Measurements from ENCODE around the gene TOGARAM2.

Gene TOGARAM2

DNA sequence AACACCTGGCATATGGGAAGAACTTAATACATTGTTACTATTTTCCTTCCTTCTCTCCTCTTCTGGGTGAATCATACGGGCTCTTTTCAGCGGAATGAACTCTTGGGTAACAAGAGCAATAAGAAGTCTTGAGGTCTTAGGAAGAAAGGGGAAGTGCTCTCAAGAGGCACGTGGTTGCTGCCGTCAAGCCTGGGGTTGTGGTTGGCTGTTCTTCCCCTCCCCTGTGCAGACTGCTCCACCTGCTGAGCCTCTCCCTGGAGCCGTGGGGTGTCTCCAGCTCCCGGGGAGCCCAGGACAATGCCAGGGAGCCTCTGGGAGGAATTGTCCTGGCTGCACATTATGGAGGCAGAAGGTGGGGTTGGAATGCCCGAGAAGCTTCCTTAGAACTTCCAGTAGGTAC, 19.4 kb downstream of the TOGARAM2 start:
- no peak for DNase-seq

DNA sequence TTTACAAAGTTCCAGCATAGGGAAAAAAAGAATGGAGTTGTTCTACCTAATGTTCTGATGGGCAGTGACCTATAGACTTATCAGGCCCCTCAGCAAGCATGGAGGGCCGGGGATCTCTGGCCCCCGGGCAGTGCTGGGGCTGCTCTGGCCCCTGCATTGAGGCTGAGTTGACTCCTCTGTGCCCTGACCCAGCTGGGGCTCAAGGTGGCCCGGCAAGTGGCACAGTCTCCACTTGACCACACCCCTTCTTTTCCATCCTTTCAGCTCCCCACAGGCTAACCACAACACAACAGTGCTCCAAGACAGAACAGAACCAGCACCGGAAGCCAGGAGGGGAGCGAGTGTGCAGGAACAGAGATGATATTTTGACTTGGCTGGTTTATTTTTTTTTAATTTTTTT, 19.9 kb downstream of the TOGARAM2 start:
- DNase-seq: no peak

DNA sequence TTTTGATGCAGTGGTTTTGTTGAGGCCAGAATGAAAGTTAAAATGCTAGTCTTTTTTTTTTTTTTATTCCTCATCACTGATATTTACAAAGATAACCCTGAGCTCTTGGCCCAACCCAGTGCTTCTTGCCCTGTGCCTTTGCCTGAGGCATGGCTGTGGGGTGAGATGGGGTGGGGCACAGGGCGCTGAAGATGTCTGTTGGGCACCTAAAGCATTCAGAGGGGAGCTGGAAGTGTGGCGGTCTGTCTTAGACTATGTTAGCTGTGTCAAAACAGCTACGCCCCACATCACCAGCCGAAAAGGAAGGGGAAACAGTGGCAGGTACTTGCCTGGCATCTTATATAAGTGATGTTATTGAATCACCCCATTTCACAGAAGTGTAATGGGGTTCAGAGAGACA, 20.7 kb downstream of the TOGARAM2 start:
- no peak for DNase-seq

DNA sequence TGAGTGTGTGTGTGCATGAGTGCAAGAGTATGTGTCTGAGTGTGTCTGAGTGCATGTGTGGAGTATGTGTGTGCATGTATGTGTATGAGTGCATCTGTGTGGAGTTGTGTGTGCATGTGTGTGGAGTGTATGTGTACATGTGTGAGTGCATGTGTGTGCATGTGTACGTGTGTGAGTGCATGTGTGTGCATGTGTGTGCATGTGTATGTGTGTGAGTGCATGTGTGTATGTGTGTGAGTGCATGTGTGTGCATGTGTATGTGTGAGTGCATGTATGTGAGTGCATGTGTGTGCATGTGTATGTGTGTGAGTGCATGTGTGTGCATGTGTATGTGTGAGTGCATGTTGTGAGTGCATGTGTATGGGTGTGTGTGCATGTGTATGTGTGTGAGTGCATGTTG, 23.7 kb downstream of the TOGARAM2 start:
- no peak for DNase-seq

DNA sequence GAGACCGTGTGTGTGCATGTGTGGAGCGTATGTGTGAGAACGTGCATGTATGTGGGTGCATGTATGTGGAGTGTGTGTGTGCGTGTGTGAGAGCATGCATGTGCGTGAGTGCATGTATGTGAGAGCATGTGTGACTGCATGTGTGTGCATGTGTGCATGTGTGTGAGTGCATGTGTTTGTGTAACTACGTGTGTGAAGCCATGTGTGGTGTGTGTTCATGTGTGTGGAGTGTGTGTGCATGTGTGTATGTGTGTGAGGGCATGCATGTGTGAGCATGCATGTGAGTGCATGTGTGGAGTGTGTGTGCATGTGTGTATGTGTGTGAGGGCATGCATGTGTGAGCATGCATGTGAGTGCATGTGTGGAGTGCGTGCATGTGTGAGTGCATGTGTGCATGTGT, 24.2 kb downstream of the TOGARAM2 start:
- no peak for DNase-seq

DNA sequence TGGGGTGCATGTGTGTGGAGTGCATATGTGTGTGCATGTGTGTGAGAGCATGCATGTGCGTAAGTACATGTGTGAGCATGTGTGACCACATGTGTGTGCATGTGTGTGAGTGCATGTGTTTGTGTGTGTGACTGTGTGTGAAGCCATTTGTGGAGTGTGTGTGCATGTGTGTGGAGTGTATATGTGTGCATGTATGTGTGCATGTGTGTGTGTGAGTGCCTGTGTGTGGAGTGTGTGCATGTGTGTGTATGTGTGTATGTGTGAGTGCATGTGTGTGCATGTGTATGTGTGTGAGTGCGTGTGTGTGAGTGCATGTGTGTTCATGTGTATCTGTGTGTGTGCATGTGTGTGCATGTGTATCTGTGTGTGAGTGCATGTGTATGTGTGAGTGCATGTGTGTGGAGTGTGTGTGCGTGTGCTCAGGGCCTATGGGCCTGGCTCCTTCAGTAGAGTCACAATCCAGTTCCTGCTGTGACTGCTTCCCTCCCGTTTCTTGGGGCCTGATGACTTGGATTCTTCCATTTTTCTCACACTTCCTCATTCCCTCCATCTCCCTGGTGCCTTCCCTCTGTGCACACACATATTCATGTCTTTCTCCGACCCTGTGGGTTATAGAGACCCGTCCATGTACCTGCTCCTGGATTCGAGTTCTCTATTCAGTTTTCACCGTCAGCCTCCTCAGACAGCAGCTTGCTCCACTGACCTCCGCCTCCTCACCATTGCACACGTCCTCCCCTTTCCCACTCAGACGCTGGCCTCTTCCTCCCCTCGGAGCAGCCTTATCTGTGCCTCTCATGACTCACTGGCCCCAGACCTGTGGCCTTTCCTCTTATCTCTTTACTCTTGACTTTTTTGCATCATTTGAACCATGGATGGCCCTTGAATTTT, 25.2 kb downstream of the TOGARAM2 start:
- no peak for DNase-seq

DNA sequence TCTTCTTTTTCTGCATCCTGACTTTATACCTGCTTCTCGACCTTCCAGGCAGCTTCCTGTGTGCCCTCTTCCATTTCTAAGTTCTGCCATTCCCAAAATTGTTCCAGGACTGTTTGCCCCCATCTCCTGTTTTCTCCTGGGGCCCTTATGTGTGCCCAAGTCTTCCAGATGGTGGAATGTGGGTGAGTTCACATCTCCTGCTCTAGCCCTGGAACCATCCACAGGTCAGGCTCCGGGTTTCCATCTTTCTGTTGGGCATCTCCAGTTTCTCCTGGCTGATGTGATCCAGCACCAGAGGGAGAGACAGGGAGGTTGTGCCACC, 25.8 kb downstream of the TOGARAM2 start:
- DNase-seq: no peak

DNA sequence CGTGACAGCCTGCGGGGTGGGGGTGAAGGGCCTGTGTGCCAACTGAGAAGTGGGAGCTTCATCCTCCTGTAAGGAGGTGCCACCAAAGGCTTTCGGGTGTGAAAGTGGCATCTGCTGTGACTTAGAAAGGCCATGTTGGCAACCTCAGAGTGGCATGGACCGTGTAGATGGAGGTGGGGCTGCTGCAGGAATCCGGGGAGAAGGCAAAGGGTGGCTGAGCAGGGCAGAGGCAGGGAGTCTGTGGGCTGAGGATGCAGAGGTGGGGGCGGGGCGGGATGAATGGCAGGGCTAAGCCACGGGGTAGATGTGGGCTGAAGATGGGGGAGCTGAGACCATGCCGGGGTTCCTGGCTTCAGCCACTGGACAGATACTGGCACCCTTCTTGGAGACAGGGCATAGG, 28.2 kb downstream of the TOGARAM2 start:
- no peak for DNase-seq

DNA sequence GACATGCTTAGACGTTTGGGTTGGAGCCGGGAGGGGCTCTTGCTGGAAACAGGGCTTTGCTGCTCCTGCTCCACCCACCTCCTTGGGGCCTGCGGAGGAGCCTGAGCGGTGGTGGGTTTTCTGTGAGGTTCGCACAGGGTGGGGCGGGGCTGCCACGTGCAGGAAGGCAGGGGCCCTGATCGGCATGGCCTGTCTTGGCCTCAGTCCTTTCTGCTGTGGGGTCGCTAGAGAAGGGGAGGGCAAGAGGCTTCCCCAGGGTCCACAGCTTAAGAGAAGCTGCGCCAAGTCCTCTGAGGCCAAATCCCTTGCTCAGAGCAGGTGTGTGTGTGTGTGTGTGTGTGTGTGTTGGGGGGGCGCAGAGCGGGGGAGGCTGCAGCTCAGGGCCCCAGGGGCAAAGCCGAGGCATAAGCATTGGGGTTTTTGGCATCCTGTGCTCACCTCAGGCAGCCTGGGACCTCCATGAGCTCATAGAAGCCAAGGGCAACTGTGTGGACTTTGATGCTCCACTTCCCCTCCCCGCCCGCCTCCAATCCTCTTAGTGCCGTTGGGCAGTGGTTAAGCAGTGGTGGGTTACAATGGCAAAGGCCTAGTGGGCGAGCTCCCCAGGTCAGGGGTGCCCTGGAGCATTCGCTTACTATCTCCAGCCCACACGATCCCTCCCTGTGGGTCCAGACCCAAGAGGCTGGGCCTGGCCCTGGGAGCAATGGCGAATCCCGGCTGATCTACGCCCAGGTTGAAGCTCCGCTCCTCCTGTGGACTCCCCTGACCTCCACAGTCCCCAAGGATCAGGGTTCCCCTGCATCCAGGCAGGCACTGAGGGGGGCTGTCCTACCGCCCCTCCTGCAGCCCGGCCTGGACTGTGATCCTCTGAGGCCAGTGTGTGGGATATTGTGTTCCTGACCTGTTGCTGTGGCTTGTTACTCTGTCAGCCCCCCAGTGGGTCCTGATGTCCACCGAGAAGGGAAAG, 28.9 kb downstream of the TOGARAM2 start:
- DNase-seq: no peak

DNA sequence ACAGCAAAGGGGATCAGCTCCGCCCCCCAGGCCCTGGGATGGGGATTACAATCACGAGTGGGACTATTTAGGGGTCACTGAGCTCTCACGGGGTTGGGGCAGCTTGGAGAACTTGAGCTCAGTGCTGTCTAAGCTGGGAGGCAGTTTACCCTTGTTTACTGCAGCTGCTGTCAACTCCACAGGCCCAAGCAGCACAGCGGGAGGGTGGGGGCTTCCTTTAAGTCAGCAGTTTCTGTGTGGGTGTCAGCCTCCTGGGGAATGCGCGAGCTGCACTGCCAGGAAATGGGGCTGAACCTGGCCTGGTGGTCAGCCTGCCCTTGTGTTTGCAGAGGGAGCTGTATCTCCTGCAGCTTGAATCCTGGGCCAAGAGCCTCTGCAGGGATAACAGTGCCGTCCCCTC, 29.8 kb downstream of the TOGARAM2 start:
- peak; percentile 45 for DNase-seq

DNA sequence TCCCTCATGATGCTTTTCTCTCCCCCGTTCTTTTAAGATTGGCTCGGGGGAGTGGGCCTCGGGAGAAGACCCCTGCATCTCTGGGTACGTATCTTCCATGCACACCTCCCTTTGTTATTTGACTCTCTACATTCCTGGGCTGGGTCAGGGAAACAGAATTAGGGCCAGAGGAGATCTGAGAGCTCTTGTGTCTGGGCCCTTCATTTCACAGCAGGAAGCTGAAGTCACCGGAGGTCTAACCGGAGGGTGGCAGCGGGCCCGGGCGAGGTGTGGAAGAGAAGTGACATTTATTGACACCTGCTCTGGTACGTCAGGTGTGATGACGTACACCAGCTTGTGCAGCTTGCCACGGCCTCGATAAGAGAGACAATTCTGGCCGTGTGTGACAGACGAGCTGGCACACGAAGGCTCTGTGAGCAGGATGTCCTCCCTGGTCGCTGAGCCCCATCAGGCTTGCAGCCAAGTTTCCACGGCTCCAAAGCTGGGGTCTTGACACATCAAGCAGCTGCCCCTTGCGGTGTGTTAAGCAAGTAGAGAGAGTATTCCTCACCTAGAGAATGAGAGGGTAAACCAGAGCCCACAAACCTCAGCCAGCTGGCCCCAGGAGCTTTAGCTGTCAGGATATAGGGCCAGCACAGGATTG, 30.4 kb downstream of the TOGARAM2 start:
- DNase-seq: peak; percentile 43

DNA sequence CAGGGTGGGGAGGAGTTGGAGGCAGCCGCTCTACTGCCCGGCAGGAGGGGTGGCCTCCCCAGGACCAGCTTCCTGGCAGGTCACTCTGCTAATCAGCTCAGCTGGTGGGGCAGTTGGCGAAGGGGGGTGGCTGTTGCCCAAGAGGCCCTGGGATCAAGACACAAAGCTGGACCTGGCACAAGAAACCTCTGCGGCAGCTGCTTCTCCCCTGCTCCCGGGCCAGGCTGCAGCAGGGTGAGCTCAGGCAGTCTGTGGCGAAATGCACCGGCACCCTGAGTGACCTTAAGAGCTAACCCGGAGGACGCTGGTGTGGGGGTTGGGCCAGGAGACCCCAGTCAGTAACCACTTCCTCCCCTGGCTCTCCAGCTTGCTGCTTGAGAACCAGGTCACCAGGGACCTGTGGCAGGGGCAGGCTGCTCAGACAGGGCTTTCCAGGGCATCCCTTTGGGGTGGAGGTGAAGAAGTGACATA, 31.1 kb downstream of the TOGARAM2 start:
- peak; percentile 52 for DNase-seq

DNA sequence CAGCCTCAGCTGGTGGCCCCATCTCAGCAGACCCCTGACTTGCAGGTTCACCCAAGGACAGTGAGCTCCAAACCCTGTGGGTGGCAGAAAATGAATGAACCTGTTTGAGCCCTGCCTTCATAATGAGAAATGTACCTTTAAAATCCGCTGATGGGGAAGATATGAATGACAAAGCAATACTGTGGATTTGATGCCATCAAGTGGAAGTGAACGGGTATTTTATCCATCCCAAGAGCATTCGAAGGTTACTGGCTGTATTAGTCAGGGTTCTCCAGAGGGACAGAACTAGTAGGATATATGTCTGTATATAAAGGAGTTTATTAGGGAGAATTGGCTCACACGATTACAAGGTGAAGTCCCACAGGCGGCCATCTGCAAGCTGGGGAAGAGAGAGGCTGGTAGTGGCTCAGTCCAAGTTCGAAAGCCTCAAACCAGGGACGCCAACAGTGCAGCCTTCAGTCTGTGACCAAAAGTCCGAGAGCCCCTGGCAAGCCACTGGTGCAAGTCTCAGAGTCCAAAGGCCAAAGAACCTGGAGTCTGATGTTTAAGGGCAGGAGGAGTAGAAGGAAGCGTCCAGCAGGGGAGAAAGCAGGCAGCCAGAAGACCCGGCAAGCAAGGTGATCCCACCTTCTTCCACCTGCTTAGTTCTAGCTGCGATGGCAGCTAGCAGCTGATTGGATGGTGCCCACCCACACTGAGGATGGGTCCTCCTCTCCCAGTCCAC, 32.1 kb downstream of the TOGARAM2 start:
- DNase-seq: no peak

DNA sequence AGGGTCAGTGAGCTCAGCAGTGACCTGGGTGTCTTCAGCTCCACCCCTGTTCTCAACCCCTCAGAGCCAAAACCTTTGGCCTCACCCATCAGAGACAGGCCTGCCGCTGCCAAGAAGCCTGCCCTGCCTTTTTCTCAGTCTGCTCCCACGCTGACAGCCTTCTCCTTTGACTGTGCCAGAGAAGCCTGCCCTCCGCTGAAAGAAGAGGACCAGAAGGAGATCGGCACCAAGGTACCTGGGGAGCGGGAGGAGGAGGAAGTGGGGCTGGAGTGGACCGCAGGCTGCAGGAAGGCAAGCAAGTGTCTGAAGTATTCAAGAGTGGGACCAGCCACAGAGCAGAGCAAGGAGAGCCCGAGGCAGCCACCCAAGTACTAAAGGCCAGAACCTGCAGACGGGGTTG, 33.2 kb downstream of the TOGARAM2 start:
- DNase-seq: peak; percentile 45

DNA sequence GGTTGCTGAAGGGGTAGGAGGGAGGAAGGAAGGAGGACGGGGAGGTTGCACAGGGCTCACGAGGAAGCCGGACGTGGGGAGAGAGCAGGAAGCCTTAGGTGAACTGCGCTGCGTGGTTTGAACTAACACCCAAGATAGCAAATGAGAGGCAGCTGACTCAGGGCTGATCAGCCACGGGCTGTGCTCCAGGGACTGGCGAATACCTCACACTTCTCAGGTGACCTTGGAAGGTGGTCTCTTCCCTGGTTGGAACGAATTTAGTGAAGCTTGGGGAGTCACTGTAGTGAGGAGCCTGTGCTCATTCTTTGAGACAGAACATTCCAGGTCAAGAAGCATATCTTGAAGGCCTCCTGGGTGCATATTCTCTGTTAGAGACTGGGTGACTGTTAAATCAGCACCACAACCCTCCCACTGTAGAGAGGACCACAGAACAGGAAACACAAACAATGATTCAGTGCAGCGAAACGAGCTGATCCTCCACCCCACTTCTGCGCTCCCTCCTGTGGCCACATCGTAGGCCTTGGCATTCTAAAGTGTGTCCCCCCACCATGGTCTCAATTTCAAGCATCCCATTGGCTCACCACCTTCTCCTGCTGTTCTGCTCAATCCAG, 33.8 kb downstream of the TOGARAM2 start:
- DNase-seq: peak; percentile 82

DNA sequence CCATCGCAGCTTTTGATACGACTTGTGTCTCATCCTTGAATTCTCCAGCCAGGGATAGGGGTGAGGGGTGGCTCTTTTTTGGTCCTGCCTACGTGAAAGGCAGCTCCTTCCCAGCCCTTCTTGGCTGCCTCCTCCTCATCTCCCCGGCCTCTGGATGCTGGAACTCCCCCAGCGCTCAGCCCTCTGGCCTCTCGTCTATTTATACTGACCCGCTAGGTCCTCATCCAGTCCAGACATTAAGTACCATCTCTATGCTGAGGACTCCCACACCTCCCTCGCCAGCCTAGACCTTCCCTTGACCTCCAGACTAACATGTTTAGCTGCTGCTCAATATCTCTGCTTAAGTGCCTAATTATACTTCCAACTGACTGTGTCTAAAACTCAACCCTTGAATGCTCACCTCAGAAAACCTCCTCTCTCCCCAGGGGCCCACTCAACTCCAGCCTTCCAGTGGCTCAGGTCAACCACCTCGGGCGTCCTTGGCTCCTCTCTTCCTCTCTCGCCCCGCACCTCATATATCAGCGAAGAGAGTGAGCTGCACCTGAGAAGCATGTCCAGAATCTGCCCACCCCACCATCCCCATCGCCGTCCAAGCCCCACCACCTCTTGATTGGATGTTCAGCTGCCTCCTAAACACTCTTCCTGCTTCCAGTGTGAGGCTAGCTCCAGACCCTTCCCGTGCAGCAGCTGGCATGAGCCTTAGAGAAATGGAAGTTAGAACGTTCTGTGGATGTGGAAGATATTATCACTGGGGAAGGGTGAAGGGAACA, 34.8 kb downstream of the TOGARAM2 start:
- no peak for DNase-seq

DNA sequence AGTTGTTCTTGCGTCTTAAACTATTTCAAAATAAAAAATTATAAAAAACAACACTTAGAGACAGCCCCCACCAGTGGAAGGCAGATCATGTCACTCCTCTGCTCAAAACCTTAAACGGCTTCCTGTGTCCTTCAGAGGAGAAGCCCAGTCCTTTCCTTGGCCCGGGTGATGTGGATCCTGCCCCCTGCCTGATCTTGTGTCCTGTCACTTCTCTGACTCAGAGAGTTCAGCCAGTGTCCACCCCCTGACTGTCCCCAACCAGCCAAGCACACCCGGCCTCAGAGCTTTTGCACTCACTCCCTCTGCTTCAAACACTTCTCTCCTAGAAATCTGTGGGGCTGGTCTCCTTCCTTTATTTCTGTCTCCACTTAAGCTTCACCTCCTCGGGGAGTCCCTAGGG, 35.4 kb downstream of the TOGARAM2 start:
- DNase-seq: no peak

DNA sequence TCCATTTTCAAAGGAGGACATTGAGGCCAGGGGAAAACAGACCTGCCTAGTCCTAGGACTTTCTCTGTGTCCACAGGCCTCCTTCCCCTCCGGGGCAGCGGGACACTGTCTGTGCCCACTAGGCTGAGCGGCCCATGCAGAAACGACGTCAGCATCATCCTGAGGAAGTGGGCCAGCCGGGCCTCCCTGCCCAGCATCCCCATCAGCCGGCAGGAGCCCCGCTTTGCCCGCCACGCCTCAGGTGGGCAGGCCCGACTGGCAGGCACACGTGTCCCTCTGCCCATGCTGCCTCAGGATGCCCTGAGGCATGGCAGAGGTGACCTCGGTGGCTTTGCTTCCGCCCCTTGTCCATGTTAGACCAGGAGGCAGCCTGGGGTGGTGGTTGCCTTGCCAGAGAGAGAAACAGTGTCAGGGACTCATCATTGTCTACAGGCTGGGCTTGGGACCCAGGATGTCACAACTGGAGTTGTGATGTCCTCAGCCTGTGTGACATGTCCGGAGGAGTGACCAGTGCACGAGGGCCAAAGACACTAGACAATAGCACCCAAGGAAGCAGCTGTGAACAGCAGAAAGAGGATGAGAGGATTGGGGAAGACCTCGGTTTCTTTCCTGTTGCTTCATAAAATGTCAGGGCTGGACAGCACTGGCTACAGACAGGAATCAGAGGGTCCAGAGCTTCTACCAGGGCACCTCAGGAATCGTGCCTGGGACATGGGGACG, 36.8 kb downstream of the TOGARAM2 start:
- no peak for DNase-seq

DNA sequence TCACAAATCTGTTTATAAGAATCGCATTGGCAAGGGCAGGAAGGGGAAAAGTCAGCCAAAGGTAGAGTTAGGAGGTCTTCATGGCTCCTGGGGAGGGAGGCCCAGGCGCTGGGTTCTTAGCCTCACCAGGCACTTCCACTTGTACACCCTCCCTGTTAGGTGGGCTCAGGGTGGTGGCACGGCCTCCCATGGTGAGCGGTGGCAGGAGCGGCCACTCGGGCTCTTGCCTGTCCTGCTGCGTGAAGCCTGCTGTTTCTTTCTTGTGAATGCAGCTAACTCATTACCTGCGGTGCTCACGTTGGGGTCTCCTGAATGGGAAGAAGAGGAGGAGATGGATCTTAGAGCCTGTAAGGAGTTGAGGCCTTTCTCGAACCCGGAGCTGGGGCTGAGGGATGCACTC, 40.8 kb downstream of the TOGARAM2 start:
- DNase-seq: no peak

DNA sequence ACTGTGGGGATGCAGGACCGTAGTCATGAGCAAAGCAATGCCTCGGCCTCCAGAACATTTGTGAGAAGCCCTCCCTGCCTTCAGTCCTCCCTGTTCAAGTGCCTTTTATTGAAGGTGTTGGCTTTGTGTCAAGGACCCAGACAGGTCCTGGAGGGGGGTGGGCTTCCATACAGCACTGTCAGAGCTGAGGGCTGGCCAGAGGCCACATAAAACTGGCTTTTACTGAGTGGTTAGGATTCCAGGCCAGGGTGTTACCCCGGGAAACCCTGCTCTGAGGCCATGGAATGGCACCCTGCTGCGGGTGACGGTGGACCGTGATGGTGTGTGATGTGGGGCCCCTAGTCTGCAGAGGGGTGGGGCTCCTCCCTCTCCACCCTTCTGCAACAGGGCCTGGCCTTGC, 41.6 kb downstream of the TOGARAM2 start:
- no peak for DNase-seq

DNA sequence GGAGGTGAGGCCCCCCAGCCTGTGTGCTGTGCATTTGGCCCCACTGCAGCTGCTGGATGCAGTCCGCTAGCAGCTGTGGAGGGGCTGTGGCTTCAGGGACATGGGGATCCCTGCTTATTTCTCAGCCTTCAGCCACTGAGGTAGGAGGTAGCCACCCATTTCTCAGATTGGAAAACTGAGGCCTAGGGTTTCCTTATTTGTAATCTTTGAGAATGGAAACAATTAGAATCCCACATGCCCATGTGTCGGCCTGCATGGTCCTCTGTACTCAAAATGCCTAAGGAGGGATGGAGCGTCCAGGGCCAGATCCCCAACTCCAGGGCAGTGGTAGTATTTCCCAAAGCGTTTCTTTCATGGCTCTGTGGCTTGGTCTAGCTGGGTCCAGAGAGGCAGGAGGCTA, 42.1 kb downstream of the TOGARAM2 start:
- DNase-seq: no peak

Measured in activated CD4-positive, alpha-beta T cell treated with anti-CD3 and anti-CD28 coated beads, Interleukin-10, Interleukin-2, amounts not matched to agents 100 ng/mL and 50 ng/mL, durations not matched to agents 16 hours and 8 hours (primary cell).